ENCODE results near the gene GDPGP1. TPM values are rescaled to one million over a fixed set of nuclear protein-coding genes. Genes with fewer than 3 reads are reported as not detected.

Gene GDPGP1
- total and polyA plus RNA-seq, 10 of the 15 experiments (the other 5 are each of a cell fraction or from before 2014, with no cell fraction given) = 0.68 to 8.9 (median 3.0) TPM

DNA sequence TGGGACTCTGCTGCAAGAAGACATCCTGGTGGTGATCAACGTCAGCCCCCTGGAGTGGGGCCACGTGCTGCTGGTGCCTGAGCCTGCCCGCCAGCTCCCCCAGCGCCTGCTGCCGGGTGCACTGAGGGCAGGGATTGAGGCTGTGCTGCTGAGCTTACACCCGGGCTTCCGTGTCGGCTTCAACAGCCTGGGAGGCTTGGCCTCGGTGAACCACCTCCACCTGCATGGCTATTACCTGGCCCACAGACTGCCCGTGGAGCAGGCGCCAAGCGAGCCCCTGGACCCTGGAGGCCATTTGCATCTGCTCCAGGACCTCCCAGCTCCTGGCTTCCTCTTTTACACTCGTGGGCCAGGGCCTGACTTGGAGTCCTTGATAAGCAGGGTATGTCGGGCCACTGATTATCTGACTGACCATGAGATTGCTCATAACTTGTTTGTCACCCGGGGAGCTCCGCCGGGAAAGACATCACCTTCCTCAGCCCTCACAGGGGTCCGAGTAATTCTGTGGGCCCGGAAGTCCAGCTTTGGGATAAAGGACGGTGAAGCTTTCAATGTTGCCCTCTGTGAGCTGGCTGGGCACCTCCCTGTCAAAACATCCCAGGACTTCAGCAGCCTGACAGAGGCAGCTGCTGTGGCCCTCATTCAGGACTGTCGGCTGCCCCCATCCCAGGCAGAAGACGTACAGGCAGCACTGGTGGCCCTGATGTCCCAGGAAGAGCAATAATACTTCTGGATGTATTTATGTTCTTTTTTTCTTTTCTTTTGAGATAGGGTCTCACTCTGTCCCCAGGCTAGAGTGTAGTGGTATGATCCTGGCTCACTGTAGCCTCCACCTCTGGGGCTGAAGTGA, 7.6 kb downstream of the GDPGP1 start:
- RAD21 ChIA-PET (ENCODE audit: unreplicated experiment) = no interaction called here
- TF ChIP-seq, protein P1, sequence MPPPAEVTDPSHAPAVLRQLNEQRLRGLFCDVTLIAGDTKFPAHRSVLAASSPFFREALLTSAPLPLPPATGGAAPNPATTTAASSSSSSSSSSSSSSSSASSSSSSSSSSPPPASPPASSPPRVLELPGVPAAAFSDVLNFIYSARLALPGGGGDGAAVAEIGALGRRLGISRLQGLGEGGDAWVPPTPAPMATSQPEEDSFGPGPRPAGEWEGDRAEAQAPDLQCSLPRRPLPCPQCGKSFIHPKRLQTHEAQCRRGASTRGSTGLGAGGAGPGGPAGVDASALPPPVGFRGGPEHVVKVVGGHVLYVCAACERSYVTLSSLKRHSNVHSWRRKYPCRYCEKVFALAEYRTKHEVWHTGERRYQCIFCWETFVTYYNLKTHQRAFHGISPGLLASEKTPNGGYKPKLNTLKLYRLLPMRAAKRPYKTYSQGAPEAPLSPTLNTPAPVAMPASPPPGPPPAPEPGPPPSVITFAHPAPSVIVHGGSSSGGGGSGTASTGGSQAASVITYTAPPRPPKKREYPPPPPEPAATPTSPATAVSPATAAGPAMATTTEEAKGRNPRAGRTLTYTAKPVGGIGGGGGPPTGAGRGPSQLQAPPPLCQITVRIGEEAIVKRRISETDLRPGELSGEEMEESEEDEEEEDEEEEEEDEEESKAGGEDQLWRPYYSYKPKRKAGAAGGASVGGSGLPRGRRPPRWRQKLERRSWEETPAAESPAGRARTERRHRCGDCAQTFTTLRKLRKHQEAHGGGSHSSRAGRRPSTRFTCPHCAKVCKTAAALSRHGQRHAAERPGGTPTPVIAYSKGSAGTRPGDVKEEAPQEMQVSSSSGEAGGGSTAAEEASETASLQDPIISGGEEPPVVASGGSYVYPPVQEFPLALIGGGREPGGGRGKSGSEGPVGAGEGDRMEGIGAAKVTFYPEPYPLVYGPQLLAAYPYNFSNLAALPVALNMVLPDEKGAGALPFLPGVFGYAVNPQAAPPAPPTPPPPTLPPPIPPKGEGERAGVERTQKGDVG (CRISPR knock-in tag; IDR thresholded peaks at IDR 0.05) = no peak
- no peak for TF ChIP-seq TCF7 (IDR thresholded peaks at IDR 0.05; ENCODE audit: borderline replicate concordance)
- Histone ChIP-seq H3K9me3 (replicated peaks; ENCODE audit: control insufficient read depth, insufficient read depth, low read length) (no peaks in the 10 kb centered on the region), H3K36me3 (ENCODE audit: control insufficient read depth in 2 of 2, insufficient read depth in 2 of 2, low read length in 1 of 2) (peaks cover 0 to 2% of the 10 kb centered on the region in 2 experiments; a peak in 2 of 4 replicates), H4K20me1 (ENCODE audit: control insufficient read depth, insufficient read depth) (no peaks in the 10 kb centered on the region), H3K79me2 (ENCODE audit: control insufficient read depth, insufficient read depth, low read length) (no peaks in the 10 kb centered on the region), H3K4me1 (ENCODE audit: control insufficient read depth, insufficient read depth, low read length) (no peaks in the 10 kb centered on the region), H3K4me3 (no peak overlapping the region), H3K27me3 (replicated peaks in 1 of 2; ENCODE audit: control insufficient read depth in 2 of 2, insufficient read depth in 2 of 2, low read length in 1 of 2) (no peaks in the 10 kb centered on the region), H2AFZ (ENCODE audit: control insufficient read depth, low read depth, low read length) (no peak overlapping the region), H3K4me2 (ENCODE audit: control insufficient read depth, insufficient read depth) (no peak overlapping the region), H3K9ac (ENCODE audit: control insufficient read depth, insufficient read depth, low read length) (no peak overlapping the region), H3K27ac (ENCODE audit: control insufficient read depth, insufficient read depth) (no peak overlapping the region)
- ATAC-seq (no peak), DNase-seq (ENCODE audit: low read depth, low spot score) (no peak), FAIRE-seq (no peak)
- CTCF ChIA-PET = interaction anchor here (0.6 kb wide), 1 partner anchor 10 kb away, joined by 3 read pairs; no protein-coding TSS in a partner anchor
- in situ Hi-C loops (cut with MboI) = no loop called here
- POLR2A ChIA-PET = no interaction called here
- BruUV-seq (replicated peaks) = no TSS peak
- intact Hi-C loops (cut with micrococcal nuclease; ENCODE audit: unreplicated experiment) = no loop called here
- SMC1A ChIA-PET (ENCODE audit: uncharacterized antibody, unreplicated experiment) = no interaction called here
- WGBS (ENCODE audit: insufficient coverage, insufficient replicate concordance, low lambda C conversion rate, missing lambda C conversion rate) = 89% methylated on average over 20 of the region's 22 CpGs
